Measurements from ENCODE around the gene WFIKKN1. TPM values are rescaled to one million over a fixed set of nuclear protein-coding genes. Genes with fewer than 3 reads are reported as not detected.

WFIKKN1 gene
- total and polyA plus RNA-seq, 2 experiments from 2014 or later = 3.5 to 6.8 TPM

- no peaks in the 10 kb centered on the region for H3K36me3 ChIP-seq (ENCODE audit: insufficient read depth)
- H3K4me3 ChIP-seq = peak overlapping the region; percentile 51; the same call in 1 of the 2 replicates
- TF ChIP-seq ZNF114 (CRISPR knock-in tag; IDR thresholded peaks at IDR 0.05) (no peak), STAT1 (IDR thresholded peaks at IDR 0.05; ENCODE audit: unreplicated experiment) (no peak), CREB1 (CRISPR knock-in tag; IDR thresholded peaks at IDR 0.05; ENCODE audit: low read depth) (no peak), CTCF (conservative IDR thresholded peaks at IDR 0.05; ENCODE audit: low read depth in 2 of 2) (no peak), ZNF331 (CRISPR knock-in tag; IDR thresholded peaks at IDR 0.05; ENCODE audit: low read depth) (no peak), REST (IDR thresholded peaks at IDR 0.05; ENCODE audit: unreplicated experiment) (no peak), NANOG (IDR thresholded peaks at IDR 0.05; ENCODE audit: borderline replicate concordance) (no peak), EZH2 (IDR thresholded peaks at IDR 0.05; ENCODE audit: low read depth, unreplicated experiment) (no peak), JUNB (IDR thresholded peaks at IDR 0.05; ENCODE audit: unreplicated experiment) (no peak), EZH2phosphoT487 (IDR thresholded peaks at IDR 0.05; ENCODE audit: unreplicated experiment) (no peak), POLR2AphosphoS5 (IDR thresholded peaks at IDR 0.05; ENCODE audit: low read depth) (no peak)
- TF ChIP-seq, protein P1, sequence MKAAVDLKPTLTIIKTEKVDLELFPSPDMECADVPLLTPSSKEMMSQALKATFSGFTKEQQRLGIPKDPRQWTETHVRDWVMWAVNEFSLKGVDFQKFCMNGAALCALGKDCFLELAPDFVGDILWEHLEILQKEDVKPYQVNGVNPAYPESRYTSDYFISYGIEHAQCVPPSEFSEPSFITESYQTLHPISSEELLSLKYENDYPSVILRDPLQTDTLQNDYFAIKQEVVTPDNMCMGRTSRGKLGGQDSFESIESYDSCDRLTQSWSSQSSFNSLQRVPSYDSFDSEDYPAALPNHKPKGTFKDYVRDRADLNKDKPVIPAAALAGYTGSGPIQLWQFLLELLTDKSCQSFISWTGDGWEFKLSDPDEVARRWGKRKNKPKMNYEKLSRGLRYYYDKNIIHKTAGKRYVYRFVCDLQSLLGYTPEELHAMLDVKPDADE (IDR thresholded peaks at IDR 0.05) = no peak
- TF ChIP-seq, protein P2, sequence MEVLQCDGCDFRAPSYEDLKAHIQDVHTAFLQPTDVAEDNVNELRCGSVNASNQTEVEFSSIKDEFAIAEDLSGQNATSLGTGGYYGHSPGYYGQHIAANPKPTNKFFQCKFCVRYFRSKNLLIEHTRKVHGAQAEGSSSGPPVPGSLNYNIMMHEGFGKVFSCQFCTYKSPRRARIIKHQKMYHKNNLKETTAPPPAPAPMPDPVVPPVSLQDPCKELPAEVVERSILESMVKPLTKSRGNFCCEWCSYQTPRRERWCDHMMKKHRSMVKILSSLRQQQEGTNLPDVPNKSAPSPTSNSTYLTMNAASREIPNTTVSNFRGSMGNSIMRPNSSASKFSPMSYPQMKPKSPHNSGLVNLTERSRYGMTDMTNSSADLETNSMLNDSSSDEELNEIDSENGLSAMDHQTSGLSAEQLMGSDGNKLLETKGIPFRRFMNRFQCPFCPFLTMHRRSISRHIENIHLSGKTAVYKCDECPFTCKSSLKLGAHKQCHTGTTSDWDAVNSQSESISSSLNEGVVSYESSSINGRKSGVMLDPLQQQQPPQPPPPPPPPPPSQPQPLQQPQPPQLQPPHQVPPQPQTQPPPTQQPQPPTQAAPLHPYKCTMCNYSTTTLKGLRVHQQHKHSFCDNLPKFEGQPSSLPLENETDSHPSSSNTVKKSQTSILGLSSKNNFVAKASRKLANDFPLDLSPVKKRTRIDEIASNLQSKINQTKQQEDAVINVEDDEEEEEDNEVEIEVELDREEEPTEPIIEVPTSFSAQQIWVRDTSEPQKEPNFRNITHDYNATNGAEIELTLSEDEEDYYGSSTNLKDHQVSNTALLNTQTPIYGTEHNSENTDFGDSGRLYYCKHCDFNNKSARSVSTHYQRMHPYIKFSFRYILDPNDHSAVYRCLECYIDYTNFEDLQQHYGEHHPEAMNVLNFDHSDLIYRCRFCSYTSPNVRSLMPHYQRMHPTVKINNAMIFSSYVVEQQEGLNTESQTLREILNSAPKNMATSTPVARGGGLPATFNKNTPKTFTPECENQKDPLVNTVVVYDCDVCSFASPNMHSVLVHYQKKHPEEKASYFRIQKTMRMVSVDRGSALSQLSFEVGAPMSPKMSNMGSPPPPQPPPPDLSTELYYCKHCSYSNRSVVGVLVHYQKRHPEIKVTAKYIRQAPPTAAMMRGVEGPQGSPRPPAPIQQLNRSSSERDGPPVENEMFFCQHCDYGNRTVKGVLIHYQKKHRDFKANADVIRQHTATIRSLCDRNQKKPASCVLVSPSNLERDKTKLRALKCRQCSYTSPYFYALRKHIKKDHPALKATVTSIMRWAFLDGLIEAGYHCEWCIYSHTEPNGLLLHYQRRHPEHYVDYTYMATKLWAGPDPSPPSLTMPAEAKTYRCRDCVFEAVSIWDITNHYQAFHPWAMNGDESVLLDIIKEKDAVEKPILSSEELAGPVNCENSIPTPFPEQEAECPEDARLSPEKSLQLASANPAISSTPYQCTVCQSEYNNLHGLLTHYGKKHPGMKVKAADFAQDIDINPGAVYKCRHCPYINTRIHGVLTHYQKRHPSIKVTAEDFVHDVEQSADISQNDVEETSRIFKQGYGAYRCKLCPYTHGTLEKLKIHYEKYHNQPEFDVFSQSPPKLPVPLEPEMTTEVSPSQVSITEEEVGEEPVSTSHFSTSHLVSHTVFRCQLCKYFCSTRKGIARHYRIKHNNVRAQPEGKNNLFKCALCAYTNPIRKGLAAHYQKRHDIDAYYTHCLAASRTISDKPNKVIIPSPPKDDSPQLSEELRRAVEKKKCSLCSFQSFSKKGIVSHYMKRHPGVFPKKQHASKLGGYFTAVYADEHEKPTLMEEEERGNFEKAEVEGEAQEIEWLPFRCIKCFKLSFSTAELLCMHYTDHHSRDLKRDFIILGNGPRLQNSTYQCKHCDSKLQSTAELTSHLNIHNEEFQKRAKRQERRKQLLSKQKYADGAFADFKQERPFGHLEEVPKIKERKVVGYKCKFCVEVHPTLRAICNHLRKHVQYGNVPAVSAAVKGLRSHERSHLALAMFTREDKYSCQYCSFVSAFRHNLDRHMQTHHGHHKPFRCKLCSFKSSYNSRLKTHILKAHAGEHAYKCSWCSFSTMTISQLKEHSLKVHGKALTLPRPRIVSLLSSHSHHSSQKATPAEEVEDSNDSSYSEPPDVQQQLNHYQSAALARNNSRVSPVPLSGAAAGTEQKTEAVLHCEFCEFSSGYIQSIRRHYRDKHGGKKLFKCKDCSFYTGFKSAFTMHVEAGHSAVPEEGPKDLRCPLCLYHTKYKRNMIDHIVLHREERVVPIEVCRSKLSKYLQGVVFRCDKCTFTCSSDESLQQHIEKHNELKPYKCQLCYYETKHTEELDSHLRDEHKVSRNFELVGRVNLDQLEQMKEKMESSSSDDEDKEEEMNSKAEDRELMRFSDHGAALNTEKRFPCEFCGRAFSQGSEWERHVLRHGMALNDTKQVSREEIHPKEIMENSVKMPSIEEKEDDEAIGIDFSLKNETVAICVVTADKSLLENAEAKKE (CRISPR knock-in tag; IDR thresholded peaks at IDR 0.05) = no peak
- H3K27ac Mint-ChIP-seq = no peak overlapping the region
- no peaks in the 10 kb centered on the region for H3K27me3 ChIP-seq (ENCODE audit: insufficient read depth)
- H3K9me2 ChIP-seq (ENCODE audit: insufficient read depth) = no peaks in the 10 kb centered on the region
- H3F3A ChIP-seq (replicated peaks; ENCODE audit: low read depth) = no peaks in the 10 kb centered on the region
- H3K79me2 ChIP-seq (replicated peaks; ENCODE audit: insufficient read depth) = no peaks in the 10 kb centered on the region; the same call in 1 of the 2 replicates
- H3K4me2 ChIP-seq = peak overlapping the region; percentile 74
- H3K36me3 Mint-ChIP-seq (ENCODE audit: low read depth) = no peaks in the 10 kb centered on the region; the same call in 2 of the 3 replicates
- H3K27ac ChIP-seq (ENCODE audit: low read depth) = 0 out of 2 replicates have a peak overlapping the region, but pooled peaks have one; percentile 74
- H3K4me1 Mint-ChIP-seq = peaks cover 12% of the 10 kb centered on the region
- H3K4me3 Mint-ChIP-seq = peak overlapping the region; percentile 45; the same call in 1 of the 3 replicates
- H3K27me3 Mint-ChIP-seq (ENCODE audit: insufficient read depth, low read depth, poor library complexity) = peaks cover 16% of the 10 kb centered on the region
- no peaks in the 10 kb centered on the region for H4K20me1 ChIP-seq (replicated peaks; ENCODE audit: insufficient read depth)
- no peaks in the 10 kb centered on the region for H3K9me3 Mint-ChIP-seq
- DNase-seq (ENCODE audit: low spot score) (no peak), ATAC-seq (peak; percentile 18)
- H3K4me1 ChIP-seq (ENCODE audit: insufficient read depth) = peaks cover 13% of the 10 kb centered on the region
- H2AFZ ChIP-seq = no peak overlapping the region
Observed at GRCh38 chr16:630249-630814, 453 bp upstream of the WFIKKN1 start.

Data from GM23338 (cell line).